Peyer's patch (tissue), 4 donors: ENCODE results near the gene URB2. TPM values are rescaled to one million over a fixed set of nuclear protein-coding genes. Genes with fewer than 3 reads are reported as not detected.
A peak's percentile ranks its signal among the peaks of the same experiment; 100 is the strongest.

ENCODE experiments used
- DNase-seq, 3 donors: peaks; one replicate each; pipeline ENCODE4 v3.0.0-alpha.2; 2017 to 2019
- H3K27ac ChIP-seq, 4 donors: fragments of 200-600 bp; sonication (generic); one replicate each; pipeline ENCODE4 v1.5.1; 2016 to 2019
- H3K27me3 ChIP-seq, 2 donors: fragments of 200-600 bp; sonication (generic); one replicate each; pipeline ENCODE4 v1.5.1; 2019
- H3K36me3 ChIP-seq, 3 donors: fragments of 200-600 bp; sonication (generic); one replicate each; pipeline ENCODE4 v1.5.1; 2016 to 2019
- H3K4me1 ChIP-seq, 4 donors: fragments of 200-600 bp; sonication (generic); one replicate each; pipeline ENCODE4 v1.5.1; 2016 to 2019
- H3K4me3 ChIP-seq, 4 donors: fragments of 200-600 bp; sonication (generic); 1 replicate in 3 of 4; 2 replicates in 1 of 4; pipeline ENCODE4 v1.5.1; 2016 to 2019; ENCODE audit warnings: mild to moderate bottlenecking in 1 of 4
- H3K9me3 ChIP-seq, 4 donors: fragments of 200-600 bp; sonication (generic); one replicate each; pipeline ENCODE4 v1.5.1; 2016 to 2019; ENCODE audit warnings: mild to moderate bottlenecking in 1 of 4
- CTCF ChIP-seq, 6 experiments: fragments of 450-650 bp in 4 of 6; fragments of 200-600 bp in 2 of 6; sonication (generic) in 1 of 6; IDR thresholded peaks; one replicate each; pipeline ENCODE4 v1.5.1; 2017 to 2019; ENCODE audit warnings: antibody characterized with exemption in 6 of 6, mild to moderate bottlenecking in 3 of 6, moderate library complexity in 1 of 6
- POLR2A ChIP-seq, 2 donors: fragments of 450-650 bp; IDR thresholded peaks; one replicate each; pipeline ENCODE4 v1.5.1; 2017; ENCODE audit warnings: antibody characterized with exemption in 2 of 2, mild to moderate bottlenecking in 2 of 2, moderate library complexity in 2 of 2
- total RNA-seq, 4 donors: library from RNA; depleted of rRNA; stranded (reverse); fragments of >200 nt; gene quantifications; one replicate each; pipeline ENCODE4 v1.1.0, GENCODE V29; 2016

Gene URB2
- total RNA-seq, 4 donors from 2014 or later, result 3.7 to 10.7 (median 8.3) TPM

- DNase-seq, result no peak
- no peak overlapping the region for H3K27ac ChIP-seq
- H3K27me3 ChIP-seq, result no peaks in the 10 kb centered on the region
- H3K4me1 ChIP-seq, result no peaks in the 10 kb centered on the region
- TF ChIP-seq CTCF (IDR thresholded peaks at IDR 0.05), result no peak
- no peak for TF ChIP-seq POLR2A (IDR thresholded peaks at IDR 0.05)
- no peak overlapping the region for H3K4me3 ChIP-seq
- peaks cover 0 to 46% (median 0%) of the 10 kb centered on the region in 3 donors for H3K36me3 ChIP-seq
- H3K9me3 ChIP-seq, result no peaks in the 10 kb centered on the region
Measured at GRCh38 chr1:229640455-229640854, 14.4 kb downstream of the URB2 start.

GRCh38 chr1:229641306-229641705 is 15.3 kb downstream of the URB2 start:
- Histone ChIP-seq H3K4me3 (no peak overlapping the region), H3K27me3 (no peaks in the 10 kb centered on the region), H3K4me1 (no peaks in the 10 kb centered on the region), H3K36me3 (peaks cover 0 to 45% (median 0%) of the 10 kb centered on the region in 3 donors), H3K27ac (no peak overlapping the region), H3K9me3 (no peaks in the 10 kb centered on the region)
- DNase-seq, result no peak
- no peak for TF ChIP-seq CTCF (IDR thresholded peaks at IDR 0.05)
- TF ChIP-seq POLR2A (IDR thresholded peaks at IDR 0.05), result no peak

- Histone ChIP-seq H3K4me3 (no peak overlapping the region), H3K36me3 (peaks cover 0 to 44% (median 0%) of the 10 kb centered on the region in 3 donors)
Measured at GRCh38 chr1:229642376-229642775, 16.3 kb downstream of the URB2 start.

GRCh38 chr1:229642970-229643369 is 16.9 kb downstream of the URB2 start:
- no peak overlapping the region for H3K27ac ChIP-seq
- no peaks in the 10 kb centered on the region for H3K4me1 ChIP-seq
- H3K4me3 ChIP-seq, result no peak overlapping the region
- H3K27me3 ChIP-seq, result no peaks in the 10 kb centered on the region
- TF ChIP-seq CTCF (IDR thresholded peaks at IDR 0.05) (no peak), POLR2A (IDR thresholded peaks at IDR 0.05) (no peak)
- peaks cover 0 to 44% (median 0%) of the 10 kb centered on the region in 3 donors for H3K36me3 ChIP-seq
- DNase-seq, result no peak
- H3K9me3 ChIP-seq, result no peaks in the 10 kb centered on the region

More at GRCh38 chr1:229642376-229642775, 16.3 kb downstream of the URB2 start:
- Histone ChIP-seq H3K27me3 (no peaks in the 10 kb centered on the region), H3K4me1 (no peaks in the 10 kb centered on the region), H3K27ac (no peak overlapping the region), H3K9me3 (no peaks in the 10 kb centered on the region)
- TF ChIP-seq POLR2A (IDR thresholded peaks at IDR 0.05), result no peak
- TF ChIP-seq CTCF (IDR thresholded peaks at IDR 0.05), result no peak
- no peak for DNase-seq

GRCh38 chr1:229643996-229644745 is 18.1 kb downstream of the URB2 start:
- Histone ChIP-seq H3K4me3 (no peak overlapping the region), H3K36me3 (peaks cover 0 to 47% (median 0%) of the 10 kb centered on the region in 3 donors), H3K27ac (no peak overlapping the region), H3K4me1 (no peaks in the 10 kb centered on the region), H3K27me3 (no peaks in the 10 kb centered on the region), H3K9me3 (no peaks in the 10 kb centered on the region)
- DNase-seq, result peak in 1 of 3 donors; percentile 25
- no peak for TF ChIP-seq POLR2A (IDR thresholded peaks at IDR 0.05)
- no peak for TF ChIP-seq CTCF (IDR thresholded peaks at IDR 0.05)
